Glomerular endothelial cell (primary cell): Measurements from ENCODE around the gene IER3. TPM values are rescaled to one million over a fixed set of nuclear protein-coding genes. Genes with fewer than 3 reads are reported as not detected.

ENCODE experiments used
- DNase-seq: peaks from one replicate; pipeline ENCODE4 v3.0.0-alpha.2; 2011; ENCODE audit warnings: low read depth, low spot score; ENCODE audit errors: extremely low read depth
- total RNA-seq: library from RNA; depleted of rRNA; stranded (reverse); fragments of >200 nt; gene quantifications from 2 replicates; pipeline ENCODE4 v1.2.3, GENCODE V29; 2015

IER3 gene
- total RNA-seq, 1 donor from 2014 or later, result 157 TPM

GRCh38 chr6:30749554-30750378 is 5.4 kb upstream of the IER3 start:
- DNase-seq, result no peak

GRCh38 chr6:30748851-30749540 is 4.6 kb upstream of the IER3 start:
- no peak for DNase-seq

- DNase-seq, result no peak
Measured at GRCh38 chr6:30747902-30748769, 3.8 kb upstream of the IER3 start.

DNA sequence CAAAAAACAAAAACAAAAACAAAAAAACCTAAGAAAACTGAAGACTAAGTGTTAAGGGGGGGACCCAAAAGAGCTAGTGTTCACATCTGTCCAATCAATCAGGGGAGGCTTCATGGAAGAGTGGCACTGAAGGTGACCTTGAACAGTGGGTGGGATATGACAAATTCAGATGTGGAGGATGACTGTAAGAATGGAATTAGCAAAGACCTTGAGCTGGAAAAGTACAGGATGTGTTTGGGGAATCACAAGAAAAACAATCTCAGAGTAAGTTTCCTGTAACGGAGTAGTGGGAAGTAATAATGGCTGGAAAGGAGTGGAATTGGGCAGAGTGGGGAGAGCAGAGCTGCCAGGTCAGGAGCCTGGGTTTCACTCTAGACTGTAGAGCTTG is 2.9 kb upstream of the IER3 start:
- DNase-seq, result no peak

DNA sequence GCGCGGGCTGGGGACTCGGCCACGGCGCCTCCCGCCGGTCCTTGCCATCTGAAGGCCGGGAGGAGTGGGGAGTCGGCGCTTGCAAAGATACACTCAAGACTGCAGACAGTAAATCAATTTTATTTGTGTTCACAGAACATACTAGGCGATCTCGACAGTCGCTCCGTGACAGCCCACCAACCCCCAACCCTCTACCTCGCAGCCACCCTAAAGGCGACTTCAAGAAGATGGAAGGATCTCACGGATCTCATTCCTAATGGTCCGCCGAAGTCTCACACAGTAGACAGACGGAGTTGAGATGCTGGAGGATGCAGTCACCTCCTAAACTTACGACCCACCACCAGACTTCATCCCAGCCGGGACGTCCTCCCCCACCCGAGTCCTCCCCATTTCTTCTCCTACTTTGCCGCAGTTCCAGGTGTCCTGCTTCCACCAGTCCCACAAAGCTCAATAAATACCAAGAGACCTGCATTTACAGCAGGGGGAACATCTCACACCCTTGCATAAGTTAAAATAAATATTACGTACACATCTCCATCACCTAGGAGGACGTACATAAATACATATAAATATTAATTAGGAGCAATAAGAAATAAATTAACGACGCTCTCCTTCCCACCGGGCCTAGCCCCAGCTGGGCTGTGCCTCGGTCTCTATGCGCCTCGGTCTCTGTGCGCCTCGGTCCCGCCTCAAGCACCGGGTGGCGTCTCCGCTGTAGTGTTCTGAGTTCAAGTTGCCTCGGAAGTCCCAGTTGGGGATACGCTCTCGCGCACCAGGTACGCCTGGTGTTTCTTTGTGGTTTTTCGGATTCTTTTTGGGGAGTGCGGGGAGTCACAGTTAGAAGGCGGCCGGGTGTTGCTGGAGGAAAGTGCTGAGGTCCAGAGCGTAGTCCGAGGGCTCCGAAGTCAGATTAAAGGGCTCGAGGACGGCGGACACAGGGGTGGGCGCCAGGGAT is 971 bp downstream of the IER3 start:
- no peak for DNase-seq

DNA sequence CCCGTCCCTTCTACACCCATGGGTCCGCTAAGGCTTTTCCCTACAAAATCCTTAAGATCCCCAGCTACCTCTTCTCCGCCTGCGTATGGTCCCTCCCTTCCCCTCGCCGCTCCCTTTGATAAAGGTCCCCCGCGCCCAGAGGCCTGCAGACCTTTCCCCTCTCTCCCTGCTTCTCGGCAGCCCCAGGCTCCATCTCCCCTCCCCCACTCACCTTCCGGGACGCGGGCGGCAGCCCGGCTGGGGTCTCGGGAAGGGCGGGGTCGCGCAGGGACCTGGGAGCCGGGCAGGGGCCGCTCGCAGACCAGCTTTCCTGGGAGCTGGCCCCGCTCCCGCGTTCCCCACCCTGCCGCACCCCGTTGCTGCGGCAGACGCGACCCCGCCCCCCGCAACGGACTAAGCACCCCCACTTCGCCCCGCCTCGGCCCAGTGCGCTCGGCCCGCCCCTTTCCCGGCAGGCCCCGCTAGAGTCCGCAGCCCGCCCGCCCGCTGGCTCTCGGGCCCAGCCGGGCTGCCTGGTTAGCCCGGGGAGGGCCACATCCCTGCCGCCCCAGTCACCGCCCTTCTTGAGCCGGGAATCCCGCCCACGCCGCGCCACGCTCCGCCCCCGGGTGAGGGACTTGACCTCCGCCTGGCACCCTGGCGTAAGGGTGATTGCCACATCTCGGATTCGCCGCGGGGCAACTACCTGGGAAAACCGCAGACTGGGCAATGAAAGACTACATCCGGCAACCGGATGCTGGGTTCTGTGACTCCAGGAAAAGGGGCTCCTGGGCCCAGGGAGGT is 1.8 kb downstream of the IER3 start, which contains the start of gene FLOT1:
FLOT1 (minus strand) TSS at position 372 of the 783 bp plus-strand sequence. CDS start 498 bp downstream, outside the sequence.
- DNase-seq, result no peak

GRCh38 chr6:30741789-30742315 is 2.5 kb downstream of the IER3 start:
- no peak for DNase-seq

- DNase-seq, result no peak
Measured at GRCh38 chr6:30741063-30741779, 3.1 kb downstream of the IER3 start.

DNA sequence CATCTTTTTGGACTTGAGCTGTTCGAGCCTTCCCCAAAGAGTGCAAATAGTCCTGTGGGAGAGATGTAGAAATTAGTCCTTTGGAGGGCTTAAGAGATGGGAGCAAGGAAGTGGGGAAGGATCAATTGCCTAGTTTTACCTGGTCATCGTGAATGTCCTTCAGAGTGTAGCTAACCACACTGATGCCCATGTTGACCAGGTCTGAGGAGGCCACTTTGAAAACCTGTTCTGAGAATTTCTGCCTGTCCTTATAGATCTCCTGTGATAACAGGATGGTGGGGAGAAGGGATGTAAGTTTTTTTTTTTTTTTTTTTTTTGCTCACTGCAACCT is 3.8 kb downstream of the IER3 start:
- no peak for DNase-seq

GRCh38 chr6:30738532-30738931 is 5.8 kb downstream of the IER3 start:
- DNase-seq, result no peak

- DNase-seq, result no peak
Measured at GRCh38 chr6:30735668-30736314, 8.6 kb downstream of the IER3 start.

GRCh38 chr6:30732237-30732943 is 12.0 kb downstream of the IER3 start:
- no peak for DNase-seq

DNA sequence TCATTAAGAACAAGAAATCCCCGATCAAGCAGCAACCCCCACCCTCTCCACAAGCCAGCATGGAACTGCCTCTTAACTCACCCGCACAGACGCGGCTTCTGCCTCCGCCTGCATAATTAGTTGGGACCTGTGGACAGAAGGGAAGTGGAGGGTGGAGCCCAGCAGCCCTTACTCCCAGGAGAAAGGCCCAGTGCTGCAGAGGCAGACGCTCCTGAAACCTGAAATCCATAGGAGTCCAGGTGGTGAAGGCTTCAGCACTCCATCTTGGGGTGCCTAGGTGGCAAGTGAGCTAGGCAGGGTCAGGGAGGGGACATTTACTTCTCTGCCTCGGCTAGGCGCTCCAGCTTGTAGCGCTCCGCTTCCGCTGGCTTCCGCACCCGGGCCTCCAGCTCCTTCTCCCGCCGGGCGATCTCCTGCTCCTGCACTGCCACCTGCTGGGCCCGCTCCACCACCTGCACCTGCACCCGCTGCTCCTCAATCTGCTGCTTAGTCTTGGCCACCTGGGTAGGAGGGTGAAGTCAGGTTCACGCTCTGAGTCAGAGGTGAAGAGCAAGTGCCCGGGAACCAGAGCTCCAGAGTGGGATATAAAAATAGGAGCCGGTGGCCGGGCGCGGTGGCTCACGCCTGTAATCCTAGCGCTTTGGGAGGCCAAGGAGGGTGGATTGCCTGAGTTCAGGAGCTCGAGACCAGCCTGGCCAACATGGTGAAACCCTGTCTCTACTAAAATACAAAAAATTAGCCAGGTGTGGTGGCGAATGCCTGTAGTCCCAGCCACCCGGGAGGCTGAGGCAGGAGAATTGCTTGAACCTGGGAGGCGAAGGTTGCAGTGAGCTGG is 13.5 kb downstream of the IER3 start:
- no peak for DNase-seq

GRCh38 chr6:30727920-30728553 is 16.3 kb downstream of the IER3 start:
- no peak for DNase-seq

DNA sequence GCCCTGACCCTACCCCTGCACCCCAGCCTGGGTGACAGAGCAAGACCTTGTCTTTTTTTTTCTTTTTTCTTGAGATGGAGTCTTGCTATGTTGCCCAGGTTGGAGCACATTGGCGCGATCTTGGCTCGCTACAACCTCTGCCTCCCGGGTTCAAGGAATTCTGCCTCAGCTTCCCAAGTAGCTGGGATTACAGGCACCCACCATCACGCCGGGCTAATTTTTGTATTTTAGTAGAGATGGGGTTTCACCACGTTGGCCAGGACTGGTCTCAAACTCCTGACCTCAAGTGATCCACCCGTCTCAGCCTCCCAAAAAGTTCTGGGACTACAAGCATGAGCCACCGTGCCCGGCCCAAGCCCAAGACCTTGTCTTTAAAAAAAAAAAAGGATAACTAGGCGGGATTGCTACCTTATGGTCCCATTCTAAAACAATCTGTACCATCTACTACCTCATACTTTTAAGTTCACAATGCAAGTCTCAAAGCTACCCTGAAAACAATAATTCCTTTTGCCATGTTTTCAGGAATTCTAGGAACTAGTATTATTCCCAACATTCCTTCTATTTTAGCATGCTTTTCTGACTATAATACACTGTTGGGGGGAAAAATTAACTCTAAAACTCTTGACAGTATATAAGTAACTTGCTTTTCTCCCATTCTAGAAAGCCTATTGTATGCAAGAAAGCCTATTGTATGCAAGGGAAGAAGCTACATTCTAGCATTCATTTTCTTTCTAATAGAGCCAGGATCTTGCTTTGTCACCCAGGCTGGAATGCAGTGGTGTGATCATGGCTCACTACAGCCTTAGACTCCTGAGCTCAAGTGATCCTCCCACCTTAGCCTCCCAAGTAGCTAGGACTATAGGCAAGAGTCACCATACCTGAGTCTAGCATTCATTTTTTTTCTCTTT is 17.6 kb downstream of the IER3 start:
- DNase-seq, result no peak
